ENCODE data around the gene VASN. TPM values are rescaled to one million over a fixed set of nuclear protein-coding genes. Genes with fewer than 3 reads are reported as not detected.

VASN gene
- total RNA-seq, 1 donor from 2014 or later, result 3.1 TPM

GRCh38 chr16:4323071-4323844 lies 48.4 kb upstream of the VASN start:
- Histone ChIP-seq H3K9me3 (ENCODE audit: low read depth) (no peaks in the 10 kb centered on the region), H3K79me2 (ENCODE audit: low read depth) (peaks cover 23% of the 10 kb centered on the region), H4K20me1 (ENCODE audit: low read depth) (peaks cover 86% of the 10 kb centered on the region), H3K36me3 (no peaks in the 10 kb centered on the region), H3K27ac (peak overlapping the region; percentile 20), H2AFZ (replicated peaks) (no peak overlapping the region), H3K4me1 (peaks cover 19% of the 10 kb centered on the region), H3K4me3 (no peak overlapping the region), H3K27me3 (no peaks in the 10 kb centered on the region), H3K4me2 (no peak overlapping the region), H3K9ac (no peak overlapping the region), H3F3A (ENCODE audit: low read depth) (peaks cover 24% of the 10 kb centered on the region)
- H3K27ac Mint-ChIP-seq, result no peak overlapping the region
- H3K4me1 Mint-ChIP-seq, result peaks cover 28% of the 10 kb centered on the region
- TF ChIP-seq CTCF (IDR thresholded peaks at IDR 0.05) (no peak), EZH2 (IDR thresholded peaks at IDR 0.05) (no peak), EZH2phosphoT487 (IDR thresholded peaks at IDR 0.05) (no peak)
- no peaks in the 10 kb centered on the region for H3K27me3 Mint-ChIP-seq (ENCODE audit: insufficient read depth, low read depth)
- no peaks in the 10 kb centered on the region for H3K36me3 Mint-ChIP-seq
- no peaks in the 10 kb centered on the region for H3K9me3 Mint-ChIP-seq
- no peak overlapping the region for H3K4me3 Mint-ChIP-seq
- DNase-seq (ENCODE audit: low spot score), result no peak

GRCh38 chr16:4323845-4324488 lies 47.7 kb upstream of the VASN start:
- H3K4me2 ChIP-seq, result no peak overlapping the region
- H3K27ac ChIP-seq, result peak overlapping the region; percentile 20
- H3K36me3 ChIP-seq, result no peaks in the 10 kb centered on the region
- Mint-ChIP-seq H3K4me1 (peaks cover 26% of the 10 kb centered on the region), H3K4me3 (peak overlapping the region; percentile 48), H3K27ac (peak overlapping the region; percentile 66), H3K27me3 (ENCODE audit: insufficient read depth, low read depth) (no peaks in the 10 kb centered on the region), H3K36me3 (no peaks in the 10 kb centered on the region), H3K9me3 (no peaks in the 10 kb centered on the region)
- H4K20me1 ChIP-seq (ENCODE audit: low read depth), result peaks cover 86% of the 10 kb centered on the region
- H3K27me3 ChIP-seq, result no peaks in the 10 kb centered on the region
- H3F3A ChIP-seq (ENCODE audit: low read depth), result peaks cover 31% of the 10 kb centered on the region
- TF ChIP-seq EZH2 (IDR thresholded peaks at IDR 0.05), result no peak
- no peak for TF ChIP-seq EZH2phosphoT487 (IDR thresholded peaks at IDR 0.05)
- no peak for TF ChIP-seq CTCF (IDR thresholded peaks at IDR 0.05)
- H2AFZ ChIP-seq (replicated peaks), result no peak overlapping the region
- no peak overlapping the region for H3K4me3 ChIP-seq
- H3K79me2 ChIP-seq (ENCODE audit: low read depth), result peaks cover 23% of the 10 kb centered on the region
- H3K4me1 ChIP-seq, result peaks cover 15% of the 10 kb centered on the region
- H3K9ac ChIP-seq, result no peak overlapping the region
- peak; percentile 74 for DNase-seq (ENCODE audit: low spot score)
- H3K9me3 ChIP-seq (ENCODE audit: low read depth), result no peaks in the 10 kb centered on the region

- no peak overlapping the region for H3K4me3 ChIP-seq
- Mint-ChIP-seq H3K27me3 (ENCODE audit: insufficient read depth, low read depth) (no peaks in the 10 kb centered on the region), H3K4me1 (peaks cover 25% of the 10 kb centered on the region), H3K27ac (peak overlapping the region; percentile 66), H3K9me3 (no peaks in the 10 kb centered on the region), H3K36me3 (no peaks in the 10 kb centered on the region), H3K4me3 (peak overlapping the region; percentile 48)
- H3K4me2 ChIP-seq, result no peak overlapping the region
- no peaks in the 10 kb centered on the region for H3K27me3 ChIP-seq
- peaks cover 31% of the 10 kb centered on the region for H3F3A ChIP-seq (ENCODE audit: low read depth)
- H3K9me3 ChIP-seq (ENCODE audit: low read depth), result no peaks in the 10 kb centered on the region
- no peaks in the 10 kb centered on the region for H3K36me3 ChIP-seq
- H4K20me1 ChIP-seq (ENCODE audit: low read depth), result peaks cover 86% of the 10 kb centered on the region
- H3K9ac ChIP-seq, result no peak overlapping the region
- no peak for DNase-seq (ENCODE audit: low spot score)
- peaks cover 12% of the 10 kb centered on the region for H3K4me1 ChIP-seq
- no peak overlapping the region for H2AFZ ChIP-seq (replicated peaks)
- no peak overlapping the region for H3K27ac ChIP-seq
- no peak for TF ChIP-seq CTCF (IDR thresholded peaks at IDR 0.05)
- peaks cover 23% of the 10 kb centered on the region for H3K79me2 ChIP-seq (ENCODE audit: low read depth)
Observed at GRCh38 chr16:4324492-4325252, 47.0 kb upstream of the VASN start.

All from neural progenitor cell (in vitro differentiated cells).